GM18508 (cell line): ENCODE results near the gene FHIT.
"Not testable (repeated sequence)": the region's sequence is repeated elsewhere in the genome, so short reads cannot be mapped to it uniquely, and the experiment has no call there.

Source experiments
- ATAC-seq: cut with Tn5 transposase; IDR thresholded peaks from one replicate; pipeline ENCODE4 v1.9.1; 2021; ENCODE audit warnings: moderate number of reproducible peaks; ENCODE audit not compliant: insufficient read depth, unreplicated experiment

The FHIT gene

GRCh38 chr3:59970376-59970775 lies 1280.9 kb downstream of the FHIT start:
- no peak for ATAC-seq

GRCh38 chr3:59968513-59969045 lies 1282.7 kb downstream of the FHIT start:
- no peak for ATAC-seq

- ATAC-seq = no peak
These were observed 1287.6 kb downstream of the FHIT start for GRCh38 chr3:59963676-59964075.

- ATAC-seq = no peak
These were observed 1294.1 kb downstream of the FHIT start for GRCh38 chr3:59957150-59957549.

GRCh38 chr3:59953104-59953503 lies 1298.1 kb downstream of the FHIT start:
- no peak for ATAC-seq

- no peak for ATAC-seq
These were observed 1301.9 kb downstream of the FHIT start for GRCh38 chr3:59949311-59949710.

- no peak for ATAC-seq
These were observed 1304.9 kb downstream of the FHIT start for GRCh38 chr3:59946401-59946800.

- ATAC-seq = no peak
These were observed 1310.5 kb downstream of the FHIT start for GRCh38 chr3:59940718-59941117.

- ATAC-seq = no peak
These were observed 1311.3 kb downstream of the FHIT start for GRCh38 chr3:59939826-59940426.

GRCh38 chr3:59938828-59939227 lies 1312.4 kb downstream of the FHIT start:
- ATAC-seq = no peak

GRCh38 chr3:59937201-59937600 lies 1314.1 kb downstream of the FHIT start:
- no peak for ATAC-seq

GRCh38 chr3:59936472-59936871 lies 1314.8 kb downstream of the FHIT start:
- ATAC-seq = no peak

GRCh38 chr3:59935025-59935424 lies 1316.2 kb downstream of the FHIT start:
- ATAC-seq = peak; percentile 98

GRCh38 chr3:59934560-59934959 lies 1316.7 kb downstream of the FHIT start:
- ATAC-seq = not testable (repeated sequence)

- no peak for ATAC-seq
These were observed 1321.1 kb downstream of the FHIT start for GRCh38 chr3:59930170-59930569.

- no peak for ATAC-seq
These were observed 1324.2 kb downstream of the FHIT start for GRCh38 chr3:59927056-59927455.

- no peak for ATAC-seq
These were observed 1325.3 kb downstream of the FHIT start for GRCh38 chr3:59925946-59926345.

- ATAC-seq = no peak
These were observed 1329.1 kb downstream of the FHIT start for GRCh38 chr3:59922192-59922591.

GRCh38 chr3:59920822-59921221 lies 1330.4 kb downstream of the FHIT start:
- no peak for ATAC-seq

GRCh38 chr3:59919586-59919985 lies 1331.7 kb downstream of the FHIT start:
- ATAC-seq = no peak

GRCh38 chr3:59914251-59914650 lies 1337.0 kb downstream of the FHIT start:
- ATAC-seq = no peak

- no peak for ATAC-seq
These were observed 1337.6 kb downstream of the FHIT start for GRCh38 chr3:59913645-59914044.
